GM18951 (cell line): ENCODE results near the gene NEURL1.
"Not testable (repeated sequence)": the region's sequence is repeated elsewhere in the genome, so short reads cannot be mapped to it uniquely, and the experiment has no call there.

ENCODE experiments used
- POLR2A ChIP-seq: IDR thresholded peaks from 4 replicates; pipeline ENCODE4 v1.6.1; 2011; ENCODE audit warnings: mild to moderate bottlenecking; ENCODE audit not compliant: insufficient read length, insufficient read depth; ENCODE audit errors: extremely low read depth
- in situ Hi-C: fragments of 300-500 bp; cut with MboI; formaldehyde crosslinking; loops from one replicate; pipeline ENCODE4 v1.12.0; 2022; ENCODE audit warnings: low sequenced_read_pairs, mixed read lengths, inconsistent platforms; ENCODE audit not compliant: unreplicated experiment

NEURL1 gene

GRCh38 chr10:103619424-103620351 lies 126.2 kb downstream of the NEURL1 start:
- in situ Hi-C loops = no loop called here

GRCh38 chr10:103620352-103620740 lies 126.8 kb downstream of the NEURL1 start:
- in situ Hi-C loops = no loop called here
- no peak for TF ChIP-seq POLR2A

More at GRCh38 chr10:103619424-103620351, 126.2 kb downstream of the NEURL1 start:
- no peak for TF ChIP-seq POLR2A

GRCh38 chr10:103620891-103621782 lies 127.6 kb downstream of the NEURL1 start:
- TF ChIP-seq POLR2A = no peak
- in situ Hi-C loops = no loop called here

GRCh38 chr10:103621783-103622125 lies 128.2 kb downstream of the NEURL1 start:
- in situ Hi-C loops = no loop called here
- TF ChIP-seq POLR2A = no peak

GRCh38 chr10:103622286-103622685 lies 128.8 kb downstream of the NEURL1 start:
- TF ChIP-seq POLR2A = no peak

GRCh38 chr10:103622935-103623574 lies 129.6 kb downstream of the NEURL1 start:
- no peak for TF ChIP-seq POLR2A
- in situ Hi-C loops = no loop called here

More at GRCh38 chr10:103622286-103622685, 128.8 kb downstream of the NEURL1 start:
- in situ Hi-C loops = no loop called here

GRCh38 chr10:103626178-103626577 lies 132.7 kb downstream of the NEURL1 start:
- TF ChIP-seq POLR2A = no peak
- in situ Hi-C loops = no loop called here

- in situ Hi-C loops = no loop called here
- no peak for TF ChIP-seq POLR2A
These were observed 133.8 kb downstream of the NEURL1 start for GRCh38 chr10:103627111-103627892.

- TF ChIP-seq POLR2A = no peak
- in situ Hi-C loops = no loop called here
These were observed 134.4 kb downstream of the NEURL1 start for GRCh38 chr10:103627893-103628292.

- in situ Hi-C loops = no loop called here
- no peak for TF ChIP-seq POLR2A
These were observed 136.1 kb downstream of the NEURL1 start for GRCh38 chr10:103629581-103629980.

- in situ Hi-C loops = no loop called here
- no peak for TF ChIP-seq POLR2A
These were observed 136.7 kb downstream of the NEURL1 start for GRCh38 chr10:103630156-103630555.

GRCh38 chr10:103632247-103632642 lies 138.7 kb downstream of the NEURL1 start:
- no peak for TF ChIP-seq POLR2A
- in situ Hi-C loops = no loop called here

- in situ Hi-C loops = not testable (repeated sequence)
These were observed 139.4 kb downstream of the NEURL1 start for GRCh38 chr10:103632871-103633270.
